ENCODE data around the gene ZFAND3.

Gene ZFAND3

GRCh38 chr6:38079537-38079936, 260.0 kb downstream of the ZFAND3 start:
- TF ChIP-seq EZH2phosphoT487 (IDR thresholded peaks at IDR 0.05; ENCODE audit: low read length) (no peak), EZH2 (optimal IDR thresholded peaks at IDR 0.05; ENCODE audit: low read depth, low read length) (no peak), CTCF (IDR thresholded peaks at IDR 0.05; ENCODE audit: low read length) (no peak)
- Histone ChIP-seq H3K36me3 (replicated peaks; ENCODE audit: insufficient read depth, low read length) (no peaks in the 10 kb centered on the region), H3K79me2 (ENCODE audit: low read length) (no peaks in the 10 kb centered on the region), H3F3A (ENCODE audit: insufficient read depth, low read length) (no peaks in the 10 kb centered on the region), H3K9ac (ENCODE audit: low read length) (no peak overlapping the region), H3K9me3 (replicated peaks; ENCODE audit: insufficient read depth, low read length) (no peaks in the 10 kb centered on the region; the same call in 1 of the 2 replicates), H3K4me1 (ENCODE audit: low read length) (no peaks in the 10 kb centered on the region), H3K4me2 (ENCODE audit: low read depth, low read length) (no peak overlapping the region), H3K27ac (ENCODE audit: low read length) (no peak overlapping the region), H3K9me2 (replicated peaks; ENCODE audit: insufficient read depth, low read length) (no peaks in the 10 kb centered on the region), H3K27me3 (replicated peaks; ENCODE audit: insufficient read depth, low read length) (no peaks in the 10 kb centered on the region), H3K4me3 (ENCODE audit: low read length) (no peak overlapping the region), H4K20me1 (ENCODE audit: insufficient read depth, low read length) (no peaks in the 10 kb centered on the region), H2AFZ (ENCODE audit: low read length) (no peak overlapping the region)
- no peak for DNase-seq

- no peaks in the 10 kb centered on the region for H4K20me1 ChIP-seq (ENCODE audit: insufficient read depth, low read length)
- no peaks in the 10 kb centered on the region for H3K27me3 ChIP-seq (replicated peaks; ENCODE audit: insufficient read depth, low read length)
- H3F3A ChIP-seq (ENCODE audit: insufficient read depth, low read length), result no peaks in the 10 kb centered on the region
- H3K4me3 ChIP-seq (ENCODE audit: low read length), result no peak overlapping the region
- no peaks in the 10 kb centered on the region for H3K4me1 ChIP-seq (ENCODE audit: low read length)
- TF ChIP-seq EZH2 (optimal IDR thresholded peaks at IDR 0.05; ENCODE audit: low read depth, low read length) (no peak), EZH2phosphoT487 (IDR thresholded peaks at IDR 0.05; ENCODE audit: low read length) (no peak), CTCF (IDR thresholded peaks at IDR 0.05; ENCODE audit: low read length) (no peak)
- H3K9ac ChIP-seq (ENCODE audit: low read length), result no peak overlapping the region
- H2AFZ ChIP-seq (ENCODE audit: low read length), result no peak overlapping the region
- no peak for DNase-seq
- no peaks in the 10 kb centered on the region for H3K36me3 ChIP-seq (replicated peaks; ENCODE audit: insufficient read depth, low read length)
- no peaks in the 10 kb centered on the region for H3K79me2 ChIP-seq (ENCODE audit: low read length)
- no peak overlapping the region for H3K27ac ChIP-seq (ENCODE audit: low read length)
- no peaks in the 10 kb centered on the region for H3K9me2 ChIP-seq (replicated peaks; ENCODE audit: insufficient read depth, low read length)
- no peaks in the 10 kb centered on the region; the same call in 1 of the 2 replicates for H3K9me3 ChIP-seq (replicated peaks; ENCODE audit: insufficient read depth, low read length)
- H3K4me2 ChIP-seq (ENCODE audit: low read depth, low read length), result no peak overlapping the region
These were observed 260.8 kb downstream of the ZFAND3 start for GRCh38 chr6:38080360-38080759.

GRCh38 chr6:38080889-38081288, 261.4 kb downstream of the ZFAND3 start:
- Histone ChIP-seq H3F3A (ENCODE audit: insufficient read depth, low read length) (no peaks in the 10 kb centered on the region), H3K79me2 (ENCODE audit: low read length) (no peaks in the 10 kb centered on the region), H3K9me3 (replicated peaks; ENCODE audit: insufficient read depth, low read length) (no peaks in the 10 kb centered on the region; the same call in 1 of the 2 replicates), H3K4me2 (ENCODE audit: low read depth, low read length) (no peak overlapping the region), H3K27ac (ENCODE audit: low read length) (no peak overlapping the region), H3K36me3 (replicated peaks; ENCODE audit: insufficient read depth, low read length) (no peaks in the 10 kb centered on the region), H2AFZ (ENCODE audit: low read length) (no peak overlapping the region), H4K20me1 (ENCODE audit: insufficient read depth, low read length) (no peaks in the 10 kb centered on the region), H3K4me1 (ENCODE audit: low read length) (no peaks in the 10 kb centered on the region), H3K27me3 (replicated peaks; ENCODE audit: insufficient read depth, low read length) (no peaks in the 10 kb centered on the region), H3K9me2 (replicated peaks; ENCODE audit: insufficient read depth, low read length) (no peaks in the 10 kb centered on the region), H3K4me3 (ENCODE audit: low read length) (no peak overlapping the region), H3K9ac (ENCODE audit: low read length) (no peak overlapping the region)
- no peak for TF ChIP-seq EZH2 (optimal IDR thresholded peaks at IDR 0.05; ENCODE audit: low read depth, low read length)
- TF ChIP-seq EZH2phosphoT487 (IDR thresholded peaks at IDR 0.05; ENCODE audit: low read length), result no peak
- TF ChIP-seq CTCF (IDR thresholded peaks at IDR 0.05; ENCODE audit: low read length), result no peak
- no peak for DNase-seq
